ENCODE data around the gene ZNF592.

Gene ZNF592

GRCh38 chr15:84775867-84776449 is 27.6 kb downstream of the ZNF592 start:
- Histone ChIP-seq H3K36me3 (ENCODE audit: insufficient read depth, low read length) (peaks cover 44% of the 10 kb centered on the region), H4K20me1 (ENCODE audit: insufficient read depth, low read length) (no peaks in the 10 kb centered on the region), H3K79me2 (ENCODE audit: insufficient read depth, low read length) (peaks cover 14% of the 10 kb centered on the region), H3K9ac (ENCODE audit: low read length) (no peak overlapping the region), H3K27ac (ENCODE audit: low read depth, low read length, poor library complexity, severe bottlenecking) (no peak overlapping the region), H3K27me3 (ENCODE audit: insufficient read depth, low read length) (no peaks in the 10 kb centered on the region), H3K4me2 (ENCODE audit: low read length) (no peak overlapping the region), H3K9me3 (ENCODE audit: low read length) (no peaks in the 10 kb centered on the region), H3K4me3 (ENCODE audit: low read depth, low read length, poor library complexity, severe bottlenecking) (no peak overlapping the region), H3F3A (ENCODE audit: insufficient read depth, low read length) (no peaks in the 10 kb centered on the region), H3K4me1 (ENCODE audit: insufficient read depth, low read length, severe bottlenecking) (peaks cover 6% of the 10 kb centered on the region), H2AFZ (ENCODE audit: low read length) (no peak overlapping the region), H3K9me2 (ENCODE audit: low read depth, low read length) (no peaks in the 10 kb centered on the region)
- TF ChIP-seq EZH2 (IDR thresholded peaks at IDR 0.05; ENCODE audit: borderline replicate concordance, low read length), result no peak
- TF ChIP-seq CTCF (IDR thresholded peaks at IDR 0.05; ENCODE audit: low read length), result no peak

- TF ChIP-seq CTCF (IDR thresholded peaks at IDR 0.05; ENCODE audit: low read length) (no peak), EZH2 (IDR thresholded peaks at IDR 0.05; ENCODE audit: borderline replicate concordance, low read length) (no peak)
- Histone ChIP-seq H3K9ac (ENCODE audit: low read length) (no peak overlapping the region), H3K4me1 (ENCODE audit: insufficient read depth, low read length, severe bottlenecking) (peaks cover 6% of the 10 kb centered on the region), H3K27me3 (ENCODE audit: insufficient read depth, low read length) (no peaks in the 10 kb centered on the region), H2AFZ (ENCODE audit: low read length) (no peak overlapping the region), H3K27ac (ENCODE audit: low read depth, low read length, poor library complexity, severe bottlenecking) (no peak overlapping the region), H3K9me2 (ENCODE audit: low read depth, low read length) (no peaks in the 10 kb centered on the region), H3K9me3 (ENCODE audit: low read length) (no peaks in the 10 kb centered on the region), H3K4me2 (ENCODE audit: low read length) (no peak overlapping the region), H3K79me2 (ENCODE audit: insufficient read depth, low read length) (peaks cover 9% of the 10 kb centered on the region), H3K36me3 (ENCODE audit: insufficient read depth, low read length) (peaks cover 50% of the 10 kb centered on the region), H4K20me1 (ENCODE audit: insufficient read depth, low read length) (no peaks in the 10 kb centered on the region), H3K4me3 (ENCODE audit: low read depth, low read length, poor library complexity, severe bottlenecking) (no peak overlapping the region), H3F3A (ENCODE audit: insufficient read depth, low read length) (no peaks in the 10 kb centered on the region)
These were observed 29.8 kb downstream of the ZNF592 start for GRCh38 chr15:84778194-84778593.

DNA sequence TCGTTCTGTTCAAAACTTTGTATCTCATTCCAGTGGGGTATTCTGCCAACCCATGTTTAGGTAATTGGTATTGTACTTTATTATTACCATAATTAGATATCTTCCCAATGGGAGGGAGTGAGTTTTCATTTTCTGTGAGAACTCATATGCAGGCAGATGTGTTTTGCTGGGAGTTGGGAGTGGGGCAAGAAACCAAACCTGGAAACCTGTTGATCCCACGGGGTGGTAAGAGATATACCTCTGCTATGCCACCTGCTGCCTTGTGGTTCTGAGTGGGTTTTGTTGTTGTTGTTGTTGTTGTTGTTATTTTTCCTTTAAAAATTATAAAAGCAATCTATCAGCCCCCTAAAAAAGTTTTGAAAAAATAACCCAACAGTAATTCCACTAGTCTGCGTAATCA is 32.1 kb downstream of the ZNF592 start:
- no peak overlapping the region for H3K27ac ChIP-seq (ENCODE audit: low read depth, low read length, poor library complexity, severe bottlenecking)
- no peaks in the 10 kb centered on the region for H4K20me1 ChIP-seq (ENCODE audit: insufficient read depth, low read length)
- no peak overlapping the region for H3K4me2 ChIP-seq (ENCODE audit: low read length)
- no peak overlapping the region for H2AFZ ChIP-seq (ENCODE audit: low read length)
- peaks cover 60% of the 10 kb centered on the region for H3K36me3 ChIP-seq (ENCODE audit: insufficient read depth, low read length)
- H3K79me2 ChIP-seq (ENCODE audit: insufficient read depth, low read length), result peaks cover 3% of the 10 kb centered on the region
- TF ChIP-seq EZH2 (IDR thresholded peaks at IDR 0.05; ENCODE audit: borderline replicate concordance, low read length), result no peak
- TF ChIP-seq CTCF (IDR thresholded peaks at IDR 0.05; ENCODE audit: low read length), result no peak
- no peaks in the 10 kb centered on the region for H3K9me3 ChIP-seq (ENCODE audit: low read length)
- no peaks in the 10 kb centered on the region for H3K27me3 ChIP-seq (ENCODE audit: insufficient read depth, low read length)
- no peak overlapping the region for H3K4me3 ChIP-seq (ENCODE audit: low read depth, low read length, poor library complexity, severe bottlenecking)
- H3F3A ChIP-seq (ENCODE audit: insufficient read depth, low read length), result no peaks in the 10 kb centered on the region
- no peaks in the 10 kb centered on the region for H3K9me2 ChIP-seq (ENCODE audit: low read depth, low read length)
- H3K9ac ChIP-seq (ENCODE audit: low read length), result no peak overlapping the region
- H3K4me1 ChIP-seq (ENCODE audit: insufficient read depth, low read length, severe bottlenecking), result peaks cover 7% of the 10 kb centered on the region

All from OCI-LY1 (cell line).